ENCODE data around the gene LCP2. TPM values are rescaled to one million over a fixed set of nuclear protein-coding genes. Genes with fewer than 3 reads are reported as not detected.

LCP2 gene
- total and polyA plus RNA-seq, 2 donors (not counting 1 experiment from before 2014, with no cell fraction given) = 11.7 to 13.9 TPM

DNA sequence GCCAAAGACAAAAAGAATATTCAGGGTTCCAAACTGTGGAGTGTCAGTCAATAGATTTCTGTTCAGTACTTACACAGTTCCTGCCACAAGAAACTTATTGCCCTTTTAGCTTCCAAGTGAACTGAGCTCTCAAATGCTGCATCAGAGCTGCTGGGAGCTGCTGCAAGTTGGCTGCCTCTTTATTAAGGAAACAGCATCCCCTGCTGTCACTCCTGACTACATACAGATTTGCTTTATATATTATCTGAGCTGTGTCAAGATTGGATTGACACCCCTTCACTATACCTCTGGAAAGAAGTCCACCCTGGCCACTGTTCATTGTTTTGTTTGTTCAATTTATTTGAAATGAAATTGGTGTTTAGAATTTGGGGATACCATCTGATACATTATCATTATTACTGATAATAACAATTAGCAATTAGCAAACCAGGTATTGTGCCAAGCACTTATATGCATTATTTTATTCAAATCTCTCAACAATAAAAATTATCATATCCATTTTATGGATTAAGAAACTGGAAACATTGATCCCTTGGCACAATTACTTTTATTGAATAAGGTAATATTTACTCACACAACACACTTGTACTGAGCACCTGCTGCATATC lies 81.2 kb downstream of the LCP2 start:
- DNase-seq (no peak), ATAC-seq (ENCODE audit: low read depth) (no peak)
- intact Hi-C loops (cut with micrococcal nuclease) = no loop called here
- no peak overlapping the region for H3K9ac ChIP-seq (ENCODE audit: low read length)
- H3K4me3 ChIP-seq (ENCODE audit: control extremely low read depth in 1 of 5, extremely low read depth in 1 of 5, insufficient read depth in 1 of 5, low read depth in 2 of 5, low read length in 4 of 5) = no peak overlapping the region
- H3K27ac ChIP-seq (ENCODE audit: low read length in 2 of 2) = no peak overlapping the region
- H2AFZ ChIP-seq (ENCODE audit: insufficient read depth, low read depth, low read length, poor library complexity, severe bottlenecking) = no peak overlapping the region
- H3K27me3 ChIP-seq (replicated peaks in 1 of 4; ENCODE audit: control extremely low read depth in 1 of 4, control insufficient read depth in 3 of 4, insufficient read depth in 4 of 4, low read length in 3 of 4) = peaks cover 0 to 6% (median 3%) of the 10 kb centered on the region in 4 experiments
- no peaks in the 10 kb centered on the region for H3K4me1 ChIP-seq (ENCODE audit: control insufficient read depth in 2 of 2, insufficient read depth in 2 of 2, low read length in 2 of 2)
- H3K4me2 ChIP-seq (replicated peaks; ENCODE audit: low read depth, low read length, poor library complexity, severe bottlenecking) = no peak overlapping the region
- no peaks in the 10 kb centered on the region for H3K9me3 ChIP-seq (ENCODE audit: control extremely low read depth in 1 of 3, control insufficient read depth in 2 of 3, insufficient read depth in 1 of 3, low read length in 2 of 3)
- no peaks in the 10 kb centered on the region for H3K79me2 ChIP-seq (ENCODE audit: control insufficient read depth, insufficient read depth, low read length)
- Mint-ChIP-seq H3K4me1 (peaks cover 8% of the 10 kb centered on the region), H3K27me3 (peaks cover 18% of the 10 kb centered on the region), H3K27ac (no peak overlapping the region), H3K9me3 (ENCODE audit: insufficient read depth) (peaks cover 1% of the 10 kb centered on the region), H3K4me3 (no peak overlapping the region)
- no peak for TF ChIP-seq EZH2 (IDR thresholded peaks at IDR 0.05; ENCODE audit: borderline replicate concordance, insufficient read depth, low read depth, low read length, poor library complexity, severe bottlenecking)
- TF ChIP-seq, protein P1, sequence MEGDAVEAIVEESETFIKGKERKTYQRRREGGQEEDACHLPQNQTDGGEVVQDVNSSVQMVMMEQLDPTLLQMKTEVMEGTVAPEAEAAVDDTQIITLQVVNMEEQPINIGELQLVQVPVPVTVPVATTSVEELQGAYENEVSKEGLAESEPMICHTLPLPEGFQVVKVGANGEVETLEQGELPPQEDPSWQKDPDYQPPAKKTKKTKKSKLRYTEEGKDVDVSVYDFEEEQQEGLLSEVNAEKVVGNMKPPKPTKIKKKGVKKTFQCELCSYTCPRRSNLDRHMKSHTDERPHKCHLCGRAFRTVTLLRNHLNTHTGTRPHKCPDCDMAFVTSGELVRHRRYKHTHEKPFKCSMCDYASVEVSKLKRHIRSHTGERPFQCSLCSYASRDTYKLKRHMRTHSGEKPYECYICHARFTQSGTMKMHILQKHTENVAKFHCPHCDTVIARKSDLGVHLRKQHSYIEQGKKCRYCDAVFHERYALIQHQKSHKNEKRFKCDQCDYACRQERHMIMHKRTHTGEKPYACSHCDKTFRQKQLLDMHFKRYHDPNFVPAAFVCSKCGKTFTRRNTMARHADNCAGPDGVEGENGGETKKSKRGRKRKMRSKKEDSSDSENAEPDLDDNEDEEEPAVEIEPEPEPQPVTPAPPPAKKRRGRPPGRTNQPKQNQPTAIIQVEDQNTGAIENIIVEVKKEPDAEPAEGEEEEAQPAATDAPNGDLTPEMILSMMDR (IDR thresholded peaks at IDR 0.05) = no peak
- ChIA-PET POLR2A (no interaction called here), CTCF (interaction anchor here (14.2 kb wide), 1 partner anchor 203 kb away, joined by 189 read pairs; no protein-coding TSS in a partner anchor)
- no peaks in the 10 kb centered on the region for H3K36me3 ChIP-seq (replicated peaks in 1 of 2; ENCODE audit: control extremely low read depth in 1 of 2, control insufficient read depth in 1 of 2, extremely low read depth in 1 of 2, insufficient read depth in 2 of 2, low read length in 1 of 2)
- H4K20me1 ChIP-seq (ENCODE audit: control insufficient read depth, insufficient read depth, low read length, poor library complexity, severe bottlenecking) = no peaks in the 10 kb centered on the region

DNA sequence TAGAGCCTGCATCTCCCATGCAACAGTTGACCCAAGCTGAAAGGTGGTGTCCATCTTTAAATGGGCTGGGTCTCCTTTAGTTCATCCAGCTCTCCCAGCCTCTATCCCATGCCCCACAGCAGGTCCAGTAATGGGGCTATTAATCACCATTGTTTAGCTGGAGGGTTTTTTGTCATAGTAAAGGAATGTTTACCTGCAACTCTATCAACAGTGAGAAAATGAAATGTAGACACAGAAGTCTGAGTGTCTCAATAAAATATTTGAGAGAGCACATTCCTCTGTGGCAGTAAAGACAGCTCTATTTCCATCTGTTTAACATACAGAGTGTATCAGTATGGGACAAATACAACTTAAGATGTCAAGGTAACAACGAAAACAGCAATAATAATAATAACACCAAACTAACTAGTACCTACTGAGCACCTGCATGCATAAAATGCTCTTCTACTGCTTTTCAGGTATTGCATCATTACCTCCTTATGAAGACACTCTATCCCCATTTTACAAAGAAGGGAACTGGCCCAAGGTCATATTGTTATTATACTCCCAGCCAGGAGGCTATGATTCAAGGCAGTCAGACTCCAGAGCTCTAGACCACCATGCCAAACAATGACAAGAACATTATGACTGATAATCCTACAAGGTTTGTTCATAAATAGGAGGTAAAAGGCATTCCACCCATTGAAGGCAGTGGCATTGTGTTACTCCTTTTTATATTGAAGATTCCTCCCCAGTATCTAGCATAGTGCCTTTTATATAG lies 85.8 kb downstream of the LCP2 start:
- H3K27ac Mint-ChIP-seq = no peak overlapping the region
- DNase-seq (no peak), ATAC-seq (ENCODE audit: low read depth) (no peak)
- no peaks in the 10 kb centered on the region for H3K4me1 ChIP-seq (ENCODE audit: control insufficient read depth in 2 of 2, insufficient read depth in 2 of 2, low read length in 2 of 2)
- no peak overlapping the region for H3K4me3 Mint-ChIP-seq
- H3K4me2 ChIP-seq (replicated peaks; ENCODE audit: low read depth, low read length, poor library complexity, severe bottlenecking) = no peak overlapping the region
- no peaks in the 10 kb centered on the region for H3K9me3 ChIP-seq (ENCODE audit: control extremely low read depth in 1 of 3, control insufficient read depth in 2 of 3, insufficient read depth in 1 of 3, low read length in 2 of 3)
- H3K27me3 Mint-ChIP-seq = peaks cover 37% of the 10 kb centered on the region
- H3K4me1 Mint-ChIP-seq = no peaks in the 10 kb centered on the region
- H3K79me2 ChIP-seq (ENCODE audit: control insufficient read depth, insufficient read depth, low read length) = no peaks in the 10 kb centered on the region
- CTCF ChIA-PET = interaction anchor here (1.2 to 1.6 kb wide), 2 partner anchors 14 kb away, joined by 4 to 7 read pairs; no protein-coding TSS in a partner anchor
- TF ChIP-seq, protein P1 (IDR thresholded peaks at IDR 0.05) = no peak
- TF ChIP-seq EZH2 (IDR thresholded peaks at IDR 0.05; ENCODE audit: borderline replicate concordance, insufficient read depth, low read depth, low read length, poor library complexity, severe bottlenecking) = no peak
- H3K4me3 ChIP-seq (ENCODE audit: control extremely low read depth in 1 of 5, extremely low read depth in 1 of 5, insufficient read depth in 1 of 5, low read depth in 2 of 5, low read length in 4 of 5) = no peak overlapping the region
- peaks cover 1% of the 10 kb centered on the region for H3K9me3 Mint-ChIP-seq (ENCODE audit: insufficient read depth)
- POLR2A ChIA-PET = no interaction called here
- H4K20me1 ChIP-seq (ENCODE audit: control insufficient read depth, insufficient read depth, low read length, poor library complexity, severe bottlenecking) = no peaks in the 10 kb centered on the region
- H3K27me3 ChIP-seq (replicated peaks in 1 of 4; ENCODE audit: control extremely low read depth in 1 of 4, control insufficient read depth in 3 of 4, insufficient read depth in 4 of 4, low read length in 3 of 4) = peaks cover 0 to 6% (median 4%) of the 10 kb centered on the region in 4 experiments
- H3K27ac ChIP-seq (ENCODE audit: low read length in 2 of 2) = no peak overlapping the region
- no peak overlapping the region for H3K9ac ChIP-seq (ENCODE audit: low read length)
- intact Hi-C loops (cut with micrococcal nuclease) = no loop called here
- no peak overlapping the region for H2AFZ ChIP-seq (ENCODE audit: insufficient read depth, low read depth, low read length, poor library complexity, severe bottlenecking)
- no CpG with 5 or more reads among the region's 1 CpG for WGBS (ENCODE audit: insufficient coverage)
- no peaks in the 10 kb centered on the region for H3K36me3 ChIP-seq (replicated peaks in 1 of 2; ENCODE audit: control extremely low read depth in 1 of 2, control insufficient read depth in 1 of 2, extremely low read depth in 1 of 2, insufficient read depth in 2 of 2, low read length in 1 of 2)

Data from B cell (primary cell).